Memory B cell (primary cell): ENCODE measurements around the gene SRGAP2C.
"Not testable (repeated sequence)": the region's sequence is repeated elsewhere in the genome, so short reads cannot be mapped to it uniquely, and the experiment has no call there.

Source experiments
- ATAC-seq: fragments of 150-1000 bp; cut with Tn5 transposase; 2 replicates; pipeline ENCODE4 v1.10.0; 2021; ENCODE audit warnings: low read depth, mild to moderate bottlenecking, moderate library complexity
- DNase-seq, 2 donors: peaks; one replicate each; pipeline ENCODE4 v3.0.0; 2022; ENCODE audit warnings: low spot score in 2 of 2
- H3K27ac Mint-ChIP-seq: one replicate; pipeline ENCODE4 v1.8.0; 2022; ENCODE audit warnings: mild to moderate bottlenecking, moderate library complexity, mixed read lengths
- H3K27me3 Mint-ChIP-seq: one replicate; pipeline ENCODE4 v1.8.0; 2022; ENCODE audit warnings: mixed read lengths
- H3K36me3 Mint-ChIP-seq: one replicate; pipeline ENCODE4 v1.8.0; 2022; ENCODE audit warnings: mild to moderate bottlenecking, mixed read lengths
- H3K4me1 Mint-ChIP-seq: one replicate; pipeline ENCODE4 v1.8.0; 2022; ENCODE audit warnings: mixed read lengths
- H3K4me3 Mint-ChIP-seq: one replicate; pipeline ENCODE4 v1.8.0; 2022; ENCODE audit warnings: mild to moderate bottlenecking, moderate library complexity, mixed read lengths
- H3K9me3 Mint-ChIP-seq: one replicate; pipeline ENCODE4 v1.8.0; 2022; ENCODE audit warnings: mixed read lengths

The SRGAP2C gene

GRCh38 chr1:121227544-121228330, 43.0 kb downstream of the SRGAP2C start:
- not testable (repeated sequence) for H3K27me3 Mint-ChIP-seq, H3K4me3 Mint-ChIP-seq, ATAC-seq, H3K36me3 Mint-ChIP-seq, H3K27ac Mint-ChIP-seq, DNase-seq, H3K4me1 Mint-ChIP-seq, H3K9me3 Mint-ChIP-seq

DNA sequence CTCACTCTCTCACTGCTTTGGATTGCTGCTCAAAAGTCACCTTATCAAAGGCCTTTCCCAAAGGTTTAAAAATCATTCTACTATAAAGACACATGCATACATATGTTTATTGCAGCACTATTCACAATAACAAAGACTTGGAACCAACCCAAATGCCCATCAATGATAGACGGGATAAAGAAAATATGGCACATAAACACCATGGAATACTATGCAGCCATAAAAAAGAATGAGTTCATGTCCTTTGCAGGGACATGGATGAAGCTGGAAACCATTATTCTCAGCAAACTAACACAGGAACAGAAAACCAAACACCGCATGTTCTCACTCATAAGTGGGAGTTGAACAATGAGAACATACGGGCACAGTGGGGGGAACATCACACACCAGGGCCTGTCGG, 45.9 kb downstream of the SRGAP2C start:
- H3K4me3 Mint-ChIP-seq, DNase-seq, H3K9me3 Mint-ChIP-seq, ATAC-seq, H3K27ac Mint-ChIP-seq, H3K4me1 Mint-ChIP-seq, H3K36me3 Mint-ChIP-seq, H3K27me3 Mint-ChIP-seq: not testable (repeated sequence)

GRCh38 chr1:121232445-121233125, 47.8 kb downstream of the SRGAP2C start:
- not testable (repeated sequence) for H3K27ac Mint-ChIP-seq, DNase-seq, H3K36me3 Mint-ChIP-seq, H3K4me1 Mint-ChIP-seq, H3K27me3 Mint-ChIP-seq, H3K4me3 Mint-ChIP-seq, H3K9me3 Mint-ChIP-seq
- peak; percentile 89 for ATAC-seq

- H3K4me3 Mint-ChIP-seq, H3K27me3 Mint-ChIP-seq, ATAC-seq, H3K4me1 Mint-ChIP-seq, H3K27ac Mint-ChIP-seq, H3K9me3 Mint-ChIP-seq, H3K36me3 Mint-ChIP-seq, DNase-seq: not testable (repeated sequence)
Observed at GRCh38 chr1:121234090-121234759, 49.5 kb downstream of the SRGAP2C start.

DNA sequence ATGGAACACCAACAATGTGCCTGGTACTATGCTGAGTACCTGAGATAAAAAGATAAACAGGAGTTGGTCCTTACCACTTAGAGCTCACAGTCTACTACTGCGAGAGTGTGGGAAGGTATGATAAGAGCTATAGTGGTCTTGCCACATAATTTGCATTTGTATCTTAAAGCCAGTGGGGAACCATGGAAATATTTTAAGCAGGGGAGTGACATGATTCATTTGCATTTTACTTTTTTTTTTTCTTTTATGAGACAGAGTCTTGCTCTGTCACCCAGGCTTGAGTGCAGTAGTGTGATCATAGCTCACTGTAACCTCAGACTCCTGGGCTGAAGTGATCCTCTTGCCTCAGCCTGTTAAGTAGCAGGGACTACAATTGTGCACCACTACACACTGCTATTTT, 53.6 kb downstream of the SRGAP2C start:
- H3K4me1 Mint-ChIP-seq, H3K27ac Mint-ChIP-seq, H3K27me3 Mint-ChIP-seq, H3K9me3 Mint-ChIP-seq, H3K36me3 Mint-ChIP-seq, H3K4me3 Mint-ChIP-seq: not testable (repeated sequence)
- ATAC-seq, result peak; percentile 88
- peak in 1 of 2 donors; percentile 20 for DNase-seq

DNA sequence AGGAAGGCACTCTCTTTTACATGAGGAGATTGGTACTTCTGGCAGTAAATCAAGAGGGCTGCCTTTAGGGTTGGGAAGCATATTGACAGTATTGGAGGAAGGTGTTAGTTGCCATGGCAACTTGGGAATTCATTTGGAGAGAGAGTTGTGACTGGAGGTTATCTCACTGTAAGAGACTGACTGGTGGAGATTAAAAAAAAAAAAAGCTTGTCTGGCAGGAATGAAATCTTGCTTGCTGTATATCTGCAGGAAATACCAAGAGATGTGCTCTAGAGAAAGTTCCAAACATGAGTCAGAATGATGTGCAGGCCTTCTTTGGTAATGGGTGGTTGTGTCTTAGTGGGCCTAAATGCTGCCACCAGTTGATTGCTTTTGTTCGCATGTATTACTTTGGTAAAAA, 59.1 kb downstream of the SRGAP2C start:
- ATAC-seq, DNase-seq, H3K9me3 Mint-ChIP-seq, H3K36me3 Mint-ChIP-seq, H3K4me1 Mint-ChIP-seq, H3K4me3 Mint-ChIP-seq, H3K27me3 Mint-ChIP-seq, H3K27ac Mint-ChIP-seq: not testable (repeated sequence)

DNA sequence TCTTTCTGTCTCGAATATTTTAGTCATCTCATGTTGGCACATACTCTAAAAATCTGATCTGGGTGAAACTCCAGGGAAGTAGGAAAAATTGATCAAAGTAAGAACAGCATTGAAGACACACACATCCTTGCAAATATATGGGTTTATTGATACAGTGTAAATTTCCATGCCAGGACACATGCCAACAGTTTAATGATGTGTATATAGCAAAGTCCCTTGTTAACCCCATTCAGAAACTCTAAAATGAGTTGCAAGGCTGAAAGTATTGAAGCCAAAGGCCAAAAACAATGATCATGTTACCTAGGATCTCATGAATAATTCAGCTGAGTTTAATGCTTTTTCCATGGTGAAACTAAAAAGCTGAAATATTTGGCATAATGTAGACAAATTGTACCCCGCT, 61.6 kb downstream of the SRGAP2C start:
- not testable (repeated sequence) for H3K4me3 Mint-ChIP-seq, H3K27ac Mint-ChIP-seq, H3K9me3 Mint-ChIP-seq, DNase-seq, ATAC-seq, H3K27me3 Mint-ChIP-seq, H3K4me1 Mint-ChIP-seq, H3K36me3 Mint-ChIP-seq

GRCh38 chr1:121252656-121253055, 67.9 kb downstream of the SRGAP2C start:
- ATAC-seq, H3K4me1 Mint-ChIP-seq, DNase-seq, H3K4me3 Mint-ChIP-seq, H3K27me3 Mint-ChIP-seq, H3K9me3 Mint-ChIP-seq, H3K27ac Mint-ChIP-seq, H3K36me3 Mint-ChIP-seq: not testable (repeated sequence)

DNA sequence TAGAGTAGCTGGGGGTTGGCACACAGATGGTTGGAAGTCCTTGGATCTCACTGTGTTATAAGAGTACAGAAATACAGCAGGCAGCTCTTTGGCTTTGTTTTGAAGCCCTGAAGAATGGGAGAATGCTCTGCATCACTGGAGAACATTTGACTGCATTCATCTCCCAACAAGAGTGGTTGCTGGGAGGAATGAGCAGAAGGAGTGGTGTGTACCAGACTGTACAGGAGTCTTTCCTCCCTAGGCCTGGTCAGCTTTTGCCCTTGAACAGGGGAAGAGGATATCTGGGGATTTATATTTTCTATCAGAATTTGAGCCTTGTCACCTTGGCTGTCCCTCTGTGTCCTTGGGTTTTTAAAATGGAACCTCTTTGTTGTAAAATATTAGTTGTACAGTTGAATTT, 69.8 kb downstream of the SRGAP2C start:
- H3K27me3 Mint-ChIP-seq, H3K4me3 Mint-ChIP-seq, ATAC-seq, H3K36me3 Mint-ChIP-seq, DNase-seq, H3K9me3 Mint-ChIP-seq, H3K4me1 Mint-ChIP-seq, H3K27ac Mint-ChIP-seq: not testable (repeated sequence)

DNA sequence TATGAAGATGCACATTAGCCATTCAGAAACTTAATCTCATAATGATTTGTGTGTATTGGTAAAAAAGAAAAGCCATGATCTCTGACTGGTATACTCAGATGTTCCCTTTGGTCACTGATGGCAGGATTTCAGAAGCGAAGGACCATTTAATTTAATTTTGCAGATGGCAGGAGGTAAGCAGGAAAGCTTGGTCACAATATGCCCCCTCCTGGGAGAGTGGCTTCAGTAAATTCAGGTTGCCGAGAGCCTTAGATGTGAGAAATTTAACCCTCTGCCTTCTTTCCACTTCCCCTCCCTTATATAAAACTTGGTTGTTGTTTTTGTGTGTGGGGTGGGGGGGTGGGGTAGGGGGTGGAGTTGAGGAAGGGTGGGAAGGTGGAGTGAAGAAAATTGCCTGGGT, 72.9 kb downstream of the SRGAP2C start:
- H3K4me1 Mint-ChIP-seq, DNase-seq, H3K27ac Mint-ChIP-seq, H3K9me3 Mint-ChIP-seq, H3K27me3 Mint-ChIP-seq, H3K36me3 Mint-ChIP-seq, H3K4me3 Mint-ChIP-seq: not testable (repeated sequence)
- peak; percentile 59 for ATAC-seq

- ATAC-seq, H3K27ac Mint-ChIP-seq, H3K9me3 Mint-ChIP-seq, H3K4me1 Mint-ChIP-seq, H3K36me3 Mint-ChIP-seq, H3K4me3 Mint-ChIP-seq, H3K27me3 Mint-ChIP-seq, DNase-seq: not testable (repeated sequence)
Observed at GRCh38 chr1:121258134-121258533, 73.4 kb downstream of the SRGAP2C start.

GRCh38 chr1:121260205-121260604, 75.4 kb downstream of the SRGAP2C start:
- not testable (repeated sequence) for H3K36me3 Mint-ChIP-seq

GRCh38 chr1:121262163-121262562, 77.4 kb downstream of the SRGAP2C start:
- H3K36me3 Mint-ChIP-seq, result not testable (repeated sequence)

More at GRCh38 chr1:121260205-121260604, 75.4 kb downstream of the SRGAP2C start:
- H3K27me3 Mint-ChIP-seq, H3K4me1 Mint-ChIP-seq, ATAC-seq, H3K9me3 Mint-ChIP-seq, H3K27ac Mint-ChIP-seq, DNase-seq, H3K4me3 Mint-ChIP-seq: not testable (repeated sequence)

DNA sequence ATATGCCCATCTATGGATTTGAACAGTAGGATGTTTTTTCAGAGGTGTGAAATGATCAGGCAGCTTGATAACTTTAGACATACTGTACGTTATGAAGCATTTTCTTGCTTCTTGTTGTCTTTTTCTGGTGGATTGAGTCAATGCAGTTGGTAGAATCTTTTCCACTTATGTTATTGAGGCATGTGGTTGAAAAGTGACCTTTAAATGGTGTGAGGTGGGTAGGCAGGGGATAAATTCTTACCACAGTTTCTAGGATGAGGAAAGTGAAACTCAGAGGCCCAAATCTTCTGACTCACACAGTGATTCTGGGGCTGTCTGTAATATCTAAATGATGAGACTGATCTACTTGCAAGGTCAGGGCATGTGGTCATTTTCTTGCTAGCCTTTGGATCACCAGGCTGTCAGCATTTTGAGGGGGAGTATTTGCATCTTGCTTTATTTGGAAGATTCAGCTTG, 79.0 kb downstream of the SRGAP2C start:
- not testable (repeated sequence) for H3K4me3 Mint-ChIP-seq, H3K36me3 Mint-ChIP-seq, DNase-seq, H3K4me1 Mint-ChIP-seq, H3K27me3 Mint-ChIP-seq, H3K27ac Mint-ChIP-seq, H3K9me3 Mint-ChIP-seq
- peak; percentile 56 for ATAC-seq

More at GRCh38 chr1:121262163-121262562, 77.4 kb downstream of the SRGAP2C start:
- not testable (repeated sequence) for H3K4me1 Mint-ChIP-seq, H3K27me3 Mint-ChIP-seq, ATAC-seq, H3K27ac Mint-ChIP-seq, H3K4me3 Mint-ChIP-seq, H3K9me3 Mint-ChIP-seq, DNase-seq
